Neural cell (in vitro differentiated cells): ENCODE measurements around the gene ISG15. TPM values are rescaled to one million over a fixed set of nuclear protein-coding genes. Genes with fewer than 3 reads are reported as not detected.

ENCODE experiments used
- H2AFZ ChIP-seq: fragments of 200-600, 300-800 bp; sonication (generic), shearing (Covaris generic); 2 replicates; pipeline ENCODE4 v1.6.0; 2014; ENCODE audit warnings: low read depth, mild to moderate bottlenecking, antibody characterized with exemption, low read length, moderate library complexity
- H3F3A ChIP-seq: fragments of 200-600 bp; shearing (Covaris generic); 2 replicates; pipeline ENCODE4 v1.6.1; 2016; ENCODE audit warnings: mild to moderate bottlenecking, moderate library complexity, mixed read lengths, antibody characterized with exemption, low read length; ENCODE audit not compliant: insufficient read depth, poor library complexity, severe bottlenecking
- H3K27ac ChIP-seq: fragments of 200-600, 300-800 bp; sonication (generic), shearing (Covaris generic); 2 replicates; pipeline ENCODE4 v1.5.1; 2014; ENCODE audit warnings: mild to moderate bottlenecking, low read length, moderate library complexity
- H3K27me3 ChIP-seq: fragments of 300-800, 200-600 bp; sonication (generic), shearing (Covaris generic); 2 replicates; pipeline ENCODE4 v1.6.0; 2014; ENCODE audit warnings: mild to moderate bottlenecking, low read depth, low read length, moderate library complexity; ENCODE audit not compliant: insufficient read depth
- H3K36me3 ChIP-seq: fragments of 300-800, 200-600 bp; sonication (generic), shearing (Covaris generic); 2 replicates; pipeline ENCODE4 v1.5.1; 2014; ENCODE audit warnings: mild to moderate bottlenecking, antibody characterized with exemption, low read length, moderate library complexity; ENCODE audit not compliant: insufficient read depth
- H3K4me2 ChIP-seq: fragments of 300-800, 200-600 bp; sonication (generic), shearing (Covaris generic); 2 replicates; pipeline ENCODE4 v1.6.0; 2014; ENCODE audit warnings: mild to moderate bottlenecking, low read length
- H3K4me3 ChIP-seq: fragments of 300-800, 200-600 bp; sonication (generic), shearing (Covaris generic); 2 replicates; pipeline ENCODE4 v1.5.1; 2014; ENCODE audit warnings: mild to moderate bottlenecking, low read length, moderate library complexity
- H3K79me2 ChIP-seq: fragments of 200-600 bp; shearing (Covaris generic); replicated peaks from 2 replicates; pipeline ENCODE4 v1.6.0; 2014; ENCODE audit warnings: mild to moderate bottlenecking, low read length, moderate library complexity; ENCODE audit not compliant: insufficient read depth
- H3K9ac ChIP-seq: fragments of 300-800, 200-600 bp; sonication (generic), shearing (Covaris generic); 2 replicates; pipeline ENCODE4 v1.6.1; 2016; ENCODE audit warnings: mild to moderate bottlenecking, low read length, mixed read lengths
- H3K9me2 ChIP-seq: fragments of 200-600 bp; shearing (Covaris generic); 2 replicates; pipeline ENCODE4 v1.6.1; 2016; ENCODE audit warnings: mild to moderate bottlenecking, low read length, mixed read lengths; ENCODE audit not compliant: insufficient read depth
- H3K9me3 ChIP-seq: fragments of 200-600, 300-800 bp; sonication (generic), shearing (Covaris generic); 2 replicates; pipeline ENCODE4 v1.6.1; 2016; ENCODE audit warnings: mild to moderate bottlenecking, mixed run types, low read length, moderate library complexity, mixed read lengths
- H4K20me1 ChIP-seq: fragments of 200-600 bp; shearing (Covaris generic); 2 replicates; pipeline ENCODE4 v1.6.1; 2016; ENCODE audit warnings: mild to moderate bottlenecking, mixed run types; ENCODE audit not compliant: insufficient read depth
- EP300 ChIP-seq: fragments of 450-650 bp; conservative IDR thresholded peaks from 2 replicates; pipeline ENCODE4 v1.6.1; 2014; ENCODE audit warnings: antibody characterized with exemption, mild to moderate bottlenecking, moderate library complexity; ENCODE audit not compliant: poor library complexity, severe bottlenecking
- EZH2 ChIP-seq: fragments of 200-600, 300-800 bp; shearing (Covaris generic), sonication (generic); IDR thresholded peaks from 2 replicates; pipeline ENCODE4 v1.6.1; 2014; ENCODE audit warnings: antibody characterized with exemption, low read length, borderline replicate concordance, mild to moderate bottlenecking; ENCODE audit not compliant: insufficient read depth, poor library complexity, severe bottlenecking
- MXI1 ChIP-seq: fragments of 450-650 bp; conservative IDR thresholded peaks from 2 replicates; pipeline ENCODE4 v1.6.1; 2014; ENCODE audit warnings: antibody characterized with exemption, mild to moderate bottlenecking; ENCODE audit not compliant: poor library complexity, severe bottlenecking
- POLR2AphosphoS5 ChIP-seq: IDR thresholded peaks from 2 replicates; pipeline ENCODE4 v1.6.1; 2012
- RAD21 ChIP-seq: fragments of 450-650 bp; conservative IDR thresholded peaks from 2 replicates; pipeline ENCODE4 v1.6.1; 2014; ENCODE audit warnings: antibody characterized with exemption, mild to moderate bottlenecking, moderate library complexity
- SMC3 ChIP-seq: fragments of 450-650 bp; conservative IDR thresholded peaks from 2 replicates; pipeline ENCODE4 v1.6.1; 2014; ENCODE audit warnings: antibody characterized with exemption, mild to moderate bottlenecking, moderate library complexity; ENCODE audit not compliant: poor library complexity
- TAF1 ChIP-seq: IDR thresholded peaks from 2 replicates; pipeline ENCODE4 v1.6.1; 2012; ENCODE audit warnings: low read depth
- polyA plus RNA-seq: library from polyadenylated mRNA; depleted of rRNA; stranded (reverse); fragments of >200 nt; gene quantifications from 2 replicates; pipeline ENCODE4 v1.2.3, GENCODE V29; 2014
- TF ChIP-seq, protein P1 (sequence below): IDR thresholded peaks from 2 replicates; pipeline ENCODE4 v1.6.1; 2012; ENCODE audit warnings: borderline replicate concordance
- TF ChIP-seq, protein P2 (sequence below): fragments of 450-650 bp; IDR thresholded peaks from 2 replicates; pipeline ENCODE4 v1.5.1; 2014; ENCODE audit warnings: antibody characterized with exemption, mild to moderate bottlenecking, moderate library complexity; ENCODE audit not compliant: poor library complexity, severe bottlenecking

The ISG15 gene
- polyA plus RNA-seq, 1 donor from 2014 or later: 8.0 TPM

DNA sequence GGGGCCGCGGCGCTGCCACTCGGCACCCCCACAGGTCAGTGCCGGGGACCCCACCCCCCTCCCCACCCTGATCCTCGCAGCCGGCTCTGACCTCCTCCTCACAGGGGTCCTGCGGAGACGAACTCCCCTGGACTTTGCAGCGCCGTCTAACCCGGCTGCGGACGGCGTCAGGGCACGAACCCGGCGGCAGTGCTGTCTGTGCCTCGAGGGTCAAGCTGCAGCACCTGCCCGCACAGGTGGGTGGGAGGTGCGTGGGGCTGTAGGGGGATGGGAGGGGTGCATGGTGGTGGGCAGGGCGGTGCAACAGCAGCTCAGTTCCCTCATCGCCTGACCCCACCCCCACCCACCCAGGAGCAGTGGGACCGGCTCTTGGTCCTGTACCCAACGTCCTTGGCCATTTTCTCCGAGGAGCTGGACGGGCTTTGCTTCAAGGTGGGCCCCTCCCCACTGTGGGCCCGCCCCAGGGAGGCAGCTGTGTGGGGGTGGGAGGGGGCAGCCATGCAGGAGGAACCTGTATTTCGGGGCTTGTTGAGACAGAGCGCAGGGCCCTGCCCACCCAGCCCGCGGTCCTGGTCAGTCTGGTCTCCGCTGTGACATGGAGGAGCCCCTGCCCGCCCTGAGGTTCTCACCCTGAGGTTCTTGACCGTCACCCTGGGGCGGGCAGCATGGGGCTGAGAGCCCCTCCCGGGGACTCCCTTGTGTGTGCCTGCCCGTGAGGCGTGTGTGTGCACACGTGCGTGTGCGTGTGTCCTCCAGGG lies 42.1 kb upstream of the ISG15 start:
- TF ChIP-seq POLR2AphosphoS5 (no peak), EP300 (no peak), EZH2 (no peak), RAD21 (no peak), SMC3 (no peak), TAF1 (no peak), MXI1 (no peak)
- TF ChIP-seq, protein P1, sequence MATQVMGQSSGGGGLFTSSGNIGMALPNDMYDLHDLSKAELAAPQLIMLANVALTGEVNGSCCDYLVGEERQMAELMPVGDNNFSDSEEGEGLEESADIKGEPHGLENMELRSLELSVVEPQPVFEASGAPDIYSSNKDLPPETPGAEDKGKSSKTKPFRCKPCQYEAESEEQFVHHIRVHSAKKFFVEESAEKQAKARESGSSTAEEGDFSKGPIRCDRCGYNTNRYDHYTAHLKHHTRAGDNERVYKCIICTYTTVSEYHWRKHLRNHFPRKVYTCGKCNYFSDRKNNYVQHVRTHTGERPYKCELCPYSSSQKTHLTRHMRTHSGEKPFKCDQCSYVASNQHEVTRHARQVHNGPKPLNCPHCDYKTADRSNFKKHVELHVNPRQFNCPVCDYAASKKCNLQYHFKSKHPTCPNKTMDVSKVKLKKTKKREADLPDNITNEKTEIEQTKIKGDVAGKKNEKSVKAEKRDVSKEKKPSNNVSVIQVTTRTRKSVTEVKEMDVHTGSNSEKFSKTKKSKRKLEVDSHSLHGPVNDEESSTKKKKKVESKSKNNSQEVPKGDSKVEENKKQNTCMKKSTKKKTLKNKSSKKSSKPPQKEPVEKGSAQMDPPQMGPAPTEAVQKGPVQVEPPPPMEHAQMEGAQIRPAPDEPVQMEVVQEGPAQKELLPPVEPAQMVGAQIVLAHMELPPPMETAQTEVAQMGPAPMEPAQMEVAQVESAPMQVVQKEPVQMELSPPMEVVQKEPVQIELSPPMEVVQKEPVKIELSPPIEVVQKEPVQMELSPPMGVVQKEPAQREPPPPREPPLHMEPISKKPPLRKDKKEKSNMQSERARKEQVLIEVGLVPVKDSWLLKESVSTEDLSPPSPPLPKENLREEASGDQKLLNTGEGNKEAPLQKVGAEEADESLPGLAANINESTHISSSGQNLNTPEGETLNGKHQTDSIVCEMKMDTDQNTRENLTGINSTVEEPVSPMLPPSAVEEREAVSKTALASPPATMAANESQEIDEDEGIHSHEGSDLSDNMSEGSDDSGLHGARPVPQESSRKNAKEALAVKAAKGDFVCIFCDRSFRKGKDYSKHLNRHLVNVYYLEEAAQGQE: no peak
- TF ChIP-seq, protein P2, sequence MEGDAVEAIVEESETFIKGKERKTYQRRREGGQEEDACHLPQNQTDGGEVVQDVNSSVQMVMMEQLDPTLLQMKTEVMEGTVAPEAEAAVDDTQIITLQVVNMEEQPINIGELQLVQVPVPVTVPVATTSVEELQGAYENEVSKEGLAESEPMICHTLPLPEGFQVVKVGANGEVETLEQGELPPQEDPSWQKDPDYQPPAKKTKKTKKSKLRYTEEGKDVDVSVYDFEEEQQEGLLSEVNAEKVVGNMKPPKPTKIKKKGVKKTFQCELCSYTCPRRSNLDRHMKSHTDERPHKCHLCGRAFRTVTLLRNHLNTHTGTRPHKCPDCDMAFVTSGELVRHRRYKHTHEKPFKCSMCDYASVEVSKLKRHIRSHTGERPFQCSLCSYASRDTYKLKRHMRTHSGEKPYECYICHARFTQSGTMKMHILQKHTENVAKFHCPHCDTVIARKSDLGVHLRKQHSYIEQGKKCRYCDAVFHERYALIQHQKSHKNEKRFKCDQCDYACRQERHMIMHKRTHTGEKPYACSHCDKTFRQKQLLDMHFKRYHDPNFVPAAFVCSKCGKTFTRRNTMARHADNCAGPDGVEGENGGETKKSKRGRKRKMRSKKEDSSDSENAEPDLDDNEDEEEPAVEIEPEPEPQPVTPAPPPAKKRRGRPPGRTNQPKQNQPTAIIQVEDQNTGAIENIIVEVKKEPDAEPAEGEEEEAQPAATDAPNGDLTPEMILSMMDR: no peak
- Histone ChIP-seq H3K9me3 (no peaks in the 10 kb centered on the region), H3K9me2 (no peaks in the 10 kb centered on the region), H3K27ac (no peak overlapping the region), H3F3A (no peaks in the 10 kb centered on the region), H3K9ac (no peak overlapping the region), H3K36me3 (no peaks in the 10 kb centered on the region), H4K20me1 (no peaks in the 10 kb centered on the region), H2AFZ (no peak overlapping the region), H3K4me2 (no peak overlapping the region), H3K79me2 (no peaks in the 10 kb centered on the region), H3K27me3 (peaks cover 56% of the 10 kb centered on the region), H3K4me3 (no peak overlapping the region)

DNA sequence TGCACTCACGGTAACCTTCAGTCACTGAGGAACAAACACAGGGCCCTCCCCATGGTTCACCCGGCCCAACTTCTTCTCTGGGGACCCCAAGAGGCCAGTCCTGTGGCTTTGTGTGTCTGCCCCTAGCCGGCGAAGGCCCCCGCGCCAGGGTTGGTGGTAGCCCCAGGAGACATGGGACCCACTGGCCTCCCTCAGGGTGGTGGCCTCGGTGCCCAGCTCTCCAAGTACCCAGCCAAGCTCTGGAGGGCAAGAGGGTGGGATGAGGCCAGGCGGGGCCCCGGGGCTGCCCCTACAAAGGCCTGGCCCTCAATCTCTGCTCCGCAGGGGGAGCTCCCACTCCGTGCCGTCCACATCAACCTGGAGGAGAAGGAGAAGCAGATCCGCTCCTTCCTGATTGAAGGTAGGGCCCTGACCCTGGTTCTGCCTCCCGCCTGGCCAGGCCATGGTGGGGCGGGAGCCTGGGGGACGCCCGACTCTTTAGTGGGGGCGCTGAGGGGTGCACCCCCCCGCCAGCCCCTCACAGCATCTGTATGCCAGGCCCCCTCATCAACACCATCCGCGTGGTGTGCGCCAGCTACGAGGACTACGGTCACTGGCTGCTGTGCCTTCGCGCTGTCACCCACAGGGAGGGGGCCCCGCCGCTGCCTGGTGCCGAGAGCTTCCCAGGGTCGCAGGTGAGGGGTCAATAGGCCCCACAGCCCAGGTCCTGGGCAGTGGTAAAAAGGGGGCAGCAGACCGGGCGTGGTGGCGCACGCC lies 41.4 kb upstream of the ISG15 start:
- Histone ChIP-seq H3K9me3 (no peaks in the 10 kb centered on the region), H3K9me2 (no peaks in the 10 kb centered on the region), H2AFZ (no peak overlapping the region), H3K4me3 (no peak overlapping the region), H3K79me2 (no peaks in the 10 kb centered on the region), H4K20me1 (no peaks in the 10 kb centered on the region), H3K4me2 (no peak overlapping the region), H3K27ac (no peak overlapping the region), H3F3A (no peaks in the 10 kb centered on the region), H3K27me3 (peaks cover 49% of the 10 kb centered on the region), H3K9ac (no peak overlapping the region), H3K36me3 (no peaks in the 10 kb centered on the region)
- TF ChIP-seq, protein P1: no peak
- no peak for TF ChIP-seq TAF1
- TF ChIP-seq EZH2: no peak
- no peak for TF ChIP-seq RAD21
